ENCODE data around the gene SP7. TPM values are rescaled to one million over a fixed set of nuclear protein-coding genes. Genes with fewer than 3 reads are reported as not detected.

The SP7 gene
- total and polyA plus RNA-seq, 2 donors (not counting 3 experiments of a cell fraction or from before 2014, with no cell fraction given): not detected

GRCh38 chr12:53287741-53288216, 48.4 kb downstream of the SP7 start:
- Histone ChIP-seq H3K27ac (ENCODE audit: insufficient read depth, low read depth, low read length) (no peak overlapping the region), H3K36me3 (ENCODE audit: control insufficient read depth in 2 of 2, extremely low read depth in 1 of 2, insufficient read depth in 2 of 2, low read length in 2 of 2) (peaks cover 6 to 15% of the 10 kb centered on the region in 2 experiments), H3K4me3 (replicated peaks in 1 of 3; ENCODE audit: insufficient read depth in 1 of 3, low read depth in 1 of 3, low read length in 3 of 3) (no peak overlapping the region), H2AFZ (ENCODE audit: low read depth, low read length) (no peak overlapping the region), H3K9ac (replicated peaks; ENCODE audit: extremely low read depth, insufficient read depth, low read length) (no peak overlapping the region), H3K9me3 (replicated peaks; ENCODE audit: control insufficient read depth, insufficient read depth, low read length) (no peaks in the 10 kb centered on the region), H3K27me3 (ENCODE audit: control insufficient read depth in 2 of 2, insufficient read depth in 2 of 2, low read length in 2 of 2) (no peaks in the 10 kb centered on the region), H4K20me1 (replicated peaks; ENCODE audit: control insufficient read depth, extremely low read depth, insufficient read depth, low read length) (no peaks in the 10 kb centered on the region), H3K79me2 (ENCODE audit: control insufficient read depth, insufficient read depth, low read length) (no peaks in the 10 kb centered on the region), H3K9me1 (replicated peaks; ENCODE audit: control insufficient read depth, extremely low read depth, insufficient read depth, low read length) (no peaks in the 10 kb centered on the region), H3K4me1 (ENCODE audit: control insufficient read depth, extremely low read depth, insufficient read depth, low read length) (peaks cover 17% of the 10 kb centered on the region), H3K4me2 (ENCODE audit: insufficient read depth, low read length) (no peak overlapping the region)
- dilution Hi-C loops (cut with MboI; ENCODE audit: extremely low pct_ligation_motif_present, low sequenced_read_pairs) (no loop called here), intact Hi-C loops (cut with micrococcal nuclease) (loop anchor here (1.0 kb wide), 1 partner anchor 74 kb away; no protein-coding TSS in a partner anchor)
- BruUV-seq (replicated peaks): no TSS peak
- ChIA-PET POLR2A (interaction anchor here (1.1 kb wide), 1 partner anchor 222 kb away, joined by 3 read pairs; no protein-coding TSS in a partner anchor), CTCF (interaction anchor here (0.9 to 12.3 kb wide), 16 partner anchors 9 to 222 kb away, joined by 3 to 366 read pairs (median 6); partner anchors contain the start of genes AAAS, ESPL1 and MYG1)
- TF ChIP-seq MYC (IDR thresholded peaks at IDR 0.05; ENCODE audit: low read depth, low read length) (no peak), CTCF (IDR thresholded peaks at IDR 0.05; ENCODE audit: extremely low read depth in 1 of 2, insufficient read depth in 1 of 2, low read depth in 1 of 2, low read length in 2 of 2) (peak; percentile 45 to 65)
- FAIRE-seq (peak; percentile 61), DNase-seq (ENCODE audit: low read depth, low spot score) (peak; percentile 66)

- intact Hi-C loops (cut with micrococcal nuclease) (no loop called here), dilution Hi-C loops (cut with MboI; ENCODE audit: extremely low pct_ligation_motif_present, low sequenced_read_pairs) (no loop called here)
- Histone ChIP-seq H3K27ac (ENCODE audit: insufficient read depth, low read depth, low read length) (no peak overlapping the region), H3K4me2 (ENCODE audit: insufficient read depth, low read length) (no peak overlapping the region), H3K4me3 (replicated peaks in 1 of 3; ENCODE audit: insufficient read depth in 1 of 3, low read depth in 1 of 3, low read length in 3 of 3) (no peak overlapping the region), H3K9me1 (replicated peaks; ENCODE audit: control insufficient read depth, extremely low read depth, insufficient read depth, low read length) (no peaks in the 10 kb centered on the region), H3K36me3 (ENCODE audit: control insufficient read depth in 2 of 2, extremely low read depth in 1 of 2, insufficient read depth in 2 of 2, low read length in 2 of 2) (peaks cover 10 to 20% of the 10 kb centered on the region in 2 experiments), H3K4me1 (ENCODE audit: control insufficient read depth, extremely low read depth, insufficient read depth, low read length) (peaks cover 17% of the 10 kb centered on the region), H2AFZ (ENCODE audit: low read depth, low read length) (no peak overlapping the region), H3K9ac (replicated peaks; ENCODE audit: extremely low read depth, insufficient read depth, low read length) (no peak overlapping the region), H3K9me3 (replicated peaks; ENCODE audit: control insufficient read depth, insufficient read depth, low read length) (no peaks in the 10 kb centered on the region), H3K27me3 (ENCODE audit: control insufficient read depth in 2 of 2, insufficient read depth in 2 of 2, low read length in 2 of 2) (no peaks in the 10 kb centered on the region), H4K20me1 (replicated peaks; ENCODE audit: control insufficient read depth, extremely low read depth, insufficient read depth, low read length) (no peaks in the 10 kb centered on the region), H3K79me2 (ENCODE audit: control insufficient read depth, insufficient read depth, low read length) (no peaks in the 10 kb centered on the region)
- ChIA-PET CTCF (interaction anchor here (0.6 to 12.3 kb wide), 9 partner anchors 8 to 220 kb away, joined by 3 to 366 read pairs (median 3); no protein-coding TSS in a partner anchor), POLR2A (no interaction called here)
- FAIRE-seq: no peak
- DNase-seq (ENCODE audit: low read depth, low spot score): no peak
- no peak for TF ChIP-seq GATA2 (IDR thresholded peaks at IDR 0.05; ENCODE audit: insufficient read depth, insufficient read length, low read depth, low read length)
- no peak for TF ChIP-seq JUN (IDR thresholded peaks at IDR 0.05; ENCODE audit: borderline replicate concordance, insufficient read depth, insufficient read length, low read depth)
- no peak for TF ChIP-seq MYC (IDR thresholded peaks at IDR 0.05; ENCODE audit: low read depth, low read length)
- no peak for TF ChIP-seq MAX (IDR thresholded peaks at IDR 0.05; ENCODE audit: insufficient read depth, insufficient read length)
- no peak for TF ChIP-seq EZH2 (IDR thresholded peaks at IDR 0.05; ENCODE audit: borderline replicate concordance, low read depth, low read length, severe bottlenecking)
- TF ChIP-seq CTCF (IDR thresholded peaks at IDR 0.05; ENCODE audit: extremely low read depth in 1 of 2, insufficient read depth in 1 of 2, low read depth in 1 of 2, low read length in 2 of 2): no peak
- TF ChIP-seq FOS (IDR thresholded peaks at IDR 0.05; ENCODE audit: borderline replicate concordance, insufficient read depth, low read length): no peak
- TF ChIP-seq POLR2A (IDR thresholded peaks at IDR 0.05; ENCODE audit: low read depth, low read length): no peak
- no peak for TF ChIP-seq POLR2AphosphoS5 (IDR thresholded peaks at IDR 0.05; ENCODE audit: insufficient read depth, low read depth, low read length)
- TSS peak; percentile 26 for BruUV-seq (replicated peaks)
Measured at GRCh38 chr12:53286448-53286847, 49.7 kb downstream of the SP7 start.

All from endothelial cell of umbilical vein (primary cell).